ENCODE results near the gene FOXO6.
"Not testable (repeated sequence)": the region's sequence is repeated elsewhere in the genome, so short reads cannot be mapped to it uniquely, and the experiment has no call there.

The FOXO6 gene

DNA sequence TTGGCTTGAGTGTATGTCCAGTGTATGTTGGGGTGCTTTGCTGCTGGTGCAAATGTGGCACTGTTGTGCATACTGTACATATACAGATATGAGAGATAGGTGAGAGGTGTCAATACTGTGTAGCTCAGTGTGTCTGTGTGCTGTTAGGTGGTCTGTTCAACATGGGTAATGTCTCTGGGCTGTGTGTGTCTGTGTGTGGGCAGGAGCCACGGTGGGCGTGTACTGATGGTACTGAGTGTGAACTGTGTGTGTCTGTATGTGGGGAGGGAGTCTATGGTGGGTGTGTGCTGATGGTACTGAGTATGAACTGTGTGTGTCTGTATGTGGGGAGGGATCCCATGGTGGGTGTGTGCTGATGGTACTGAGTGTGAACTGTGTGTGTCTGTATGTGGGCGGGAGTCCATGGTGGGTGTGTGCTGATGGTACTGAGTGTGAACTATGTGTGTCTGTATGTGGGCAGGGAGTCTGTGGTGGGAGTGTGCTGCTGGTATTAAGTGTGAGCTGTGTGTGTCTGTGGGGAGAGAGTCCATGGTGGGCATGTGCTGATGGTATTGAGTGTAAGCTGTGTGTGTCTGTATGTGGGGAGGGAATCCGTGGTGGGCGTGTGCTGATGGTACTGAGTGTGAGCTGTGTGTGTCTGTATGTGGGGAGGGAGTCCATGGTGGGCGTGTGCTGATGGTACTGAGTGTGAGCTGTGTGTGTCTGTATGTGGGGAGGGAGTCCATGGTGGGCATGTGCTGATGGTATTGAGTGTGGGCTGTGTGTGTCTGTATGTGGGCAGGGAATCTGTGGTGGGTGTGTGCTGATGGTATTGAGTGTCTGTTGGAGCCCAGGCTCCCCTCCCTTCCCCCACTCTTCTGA, 32.2 kb upstream of the FOXO6 start:
- no peak for DNase-seq (ENCODE audit: low read depth in 2 of 2)

DNA sequence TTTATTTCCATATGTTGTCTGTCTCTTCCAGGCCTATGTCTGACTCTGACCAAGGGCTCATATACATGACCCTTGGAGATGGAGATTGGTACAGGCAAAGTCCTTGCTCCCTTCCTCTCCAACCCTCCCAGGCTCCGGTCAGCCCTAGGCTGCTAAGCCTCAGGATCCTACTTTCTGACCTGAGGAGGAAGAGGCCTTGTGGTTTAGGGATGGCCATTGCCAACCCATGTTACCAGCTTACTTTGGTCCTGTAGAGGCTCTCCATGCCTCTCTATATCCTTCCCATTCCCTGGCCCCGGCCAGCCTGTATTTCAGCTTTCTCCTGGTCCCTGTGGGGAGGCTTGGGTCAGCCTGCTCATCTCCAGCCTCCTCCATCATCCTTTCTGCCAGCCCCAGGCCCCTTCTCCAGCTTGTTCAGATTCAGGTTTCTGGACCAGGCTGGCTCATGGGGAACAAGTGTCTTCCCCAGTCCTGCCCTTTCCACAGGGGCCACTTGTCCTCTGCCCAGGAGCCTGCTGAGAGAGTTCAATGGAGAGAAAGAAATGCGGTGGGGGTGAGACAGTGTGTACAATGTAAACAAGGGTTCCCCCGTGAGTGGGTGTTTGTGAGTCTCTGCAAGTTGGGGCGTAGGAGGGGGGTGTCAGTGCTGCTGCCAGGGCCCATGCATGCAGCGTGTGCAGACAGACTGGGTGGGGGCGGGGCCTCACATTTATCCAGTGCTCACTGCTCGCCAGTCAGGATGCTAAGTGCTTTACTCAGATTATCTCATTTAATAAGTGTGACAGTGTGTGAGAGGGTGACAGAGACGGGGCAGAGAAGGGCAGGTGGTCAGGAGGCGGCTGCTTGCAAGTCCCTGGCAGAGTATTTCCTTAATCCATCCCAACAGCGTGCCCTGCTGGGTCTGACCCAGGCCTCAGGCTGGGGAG, 31.3 kb upstream of the FOXO6 start:
- no peak for DNase-seq (ENCODE audit: low read depth in 2 of 2)

DNA sequence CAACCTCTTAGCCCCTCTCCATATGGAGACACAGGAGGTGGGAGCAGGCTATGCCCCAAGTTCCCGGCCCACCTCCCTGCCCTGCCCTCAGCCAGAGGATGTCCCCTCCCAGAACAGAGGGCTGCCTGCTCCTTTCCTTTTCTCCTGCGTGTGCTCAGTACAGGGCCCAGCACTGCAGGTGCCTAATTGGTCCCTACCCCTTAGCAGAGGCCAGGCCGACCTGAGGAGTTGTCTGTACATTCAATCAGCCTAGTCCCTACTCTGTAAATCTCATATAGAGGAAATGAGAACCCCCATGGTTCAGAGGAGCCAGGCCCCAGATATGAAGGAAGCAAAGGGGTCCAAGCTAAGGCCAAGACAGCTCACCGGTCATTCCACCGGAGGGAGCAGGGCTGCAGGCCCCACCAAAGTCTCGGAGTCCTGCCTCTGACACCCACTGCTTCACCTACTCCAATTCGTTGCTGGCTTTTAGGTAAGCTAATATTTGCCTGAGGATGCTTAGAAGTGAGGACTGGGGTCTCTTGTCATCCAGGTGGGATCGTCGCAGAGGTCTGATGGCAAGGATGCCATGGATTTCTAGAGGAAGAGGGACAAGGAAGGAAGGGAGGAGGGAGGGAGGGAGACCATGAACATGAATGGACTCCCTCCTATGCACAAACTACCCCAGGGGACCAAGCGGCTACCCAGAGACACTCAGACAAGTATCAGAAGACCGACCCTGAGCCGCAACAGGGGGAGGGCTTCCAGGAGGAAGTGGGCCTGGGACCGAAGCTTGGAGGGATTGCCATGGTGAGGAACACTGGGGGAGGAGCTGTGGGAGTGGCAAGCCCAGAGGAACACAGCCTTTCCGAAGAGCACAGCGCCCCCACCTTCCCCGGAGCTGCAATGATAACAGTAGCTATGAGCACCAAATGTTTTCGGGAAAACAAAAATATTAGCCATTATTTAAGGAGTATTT, 30.4 kb upstream of the FOXO6 start:
- no peak for DNase-seq (ENCODE audit: low read depth in 2 of 2)

DNA sequence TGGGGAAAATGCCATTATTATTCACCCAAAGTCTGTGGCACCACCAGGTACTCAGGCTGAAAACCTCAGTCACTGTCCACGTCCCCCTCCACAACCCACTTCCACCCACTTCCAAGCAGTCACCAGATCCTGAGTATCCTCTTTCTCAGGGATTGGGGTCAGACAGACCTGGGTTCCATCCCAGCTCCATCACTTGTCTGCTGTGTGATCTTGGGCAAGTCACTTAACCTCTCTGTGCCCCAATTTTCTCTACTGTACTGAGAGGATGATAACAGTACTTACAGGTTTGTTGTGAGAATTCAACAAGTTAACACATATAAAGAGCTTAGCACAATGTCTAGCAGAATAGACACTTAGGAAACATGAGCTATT, 29.7 kb upstream of the FOXO6 start:
- no peak for DNase-seq (ENCODE audit: low read depth in 2 of 2)

DNA sequence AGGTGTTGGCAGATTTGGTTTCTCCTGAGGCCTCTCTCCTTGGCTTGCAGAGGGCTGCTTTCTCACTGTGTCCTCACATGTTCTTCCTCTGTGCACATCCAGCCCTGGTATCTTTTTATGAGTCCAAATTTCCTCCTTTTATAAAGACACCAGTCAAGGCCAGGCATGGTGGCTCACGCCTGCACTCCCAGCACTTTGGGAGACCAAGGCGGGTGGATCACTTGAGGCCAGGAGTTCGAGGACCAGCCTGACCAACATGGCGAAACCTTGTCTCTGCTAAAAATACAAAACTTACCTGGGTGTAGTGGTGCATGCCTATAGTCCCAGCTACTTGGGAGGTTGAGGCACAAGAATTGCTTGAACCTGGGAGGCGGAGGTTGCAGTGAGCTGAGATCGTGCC, 29.1 kb upstream of the FOXO6 start:
- DNase-seq (ENCODE audit: low read depth in 2 of 2): not testable (repeated sequence)

DNA sequence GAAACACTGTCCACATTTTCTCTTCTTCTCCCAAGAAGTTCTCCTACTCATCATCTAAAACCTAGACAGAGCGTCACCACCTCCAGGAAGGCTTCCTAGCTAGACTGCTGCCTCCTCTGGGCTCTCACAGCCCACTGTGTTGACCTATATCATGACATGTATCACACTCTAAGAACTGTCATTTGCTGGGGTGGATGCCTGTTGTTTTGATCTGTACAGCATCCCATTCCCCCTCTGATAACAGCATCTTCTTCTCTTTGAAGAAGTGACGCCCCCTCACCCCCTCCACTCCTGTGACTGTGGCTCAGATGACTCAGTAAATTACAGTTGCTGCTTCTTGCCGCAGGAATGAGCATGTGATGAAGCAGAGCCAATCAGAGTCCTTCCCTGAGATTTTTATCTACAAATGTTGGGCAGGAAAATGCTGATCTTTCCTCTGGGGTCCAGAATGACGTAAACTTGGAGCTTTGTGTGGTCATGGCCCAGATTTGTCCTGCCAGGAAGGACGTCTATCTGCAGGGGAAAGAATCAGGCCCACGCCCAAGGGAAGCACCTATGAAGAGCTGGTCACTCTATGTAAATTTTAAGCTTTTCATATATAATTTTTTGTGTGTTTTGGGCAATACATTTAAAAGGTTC, 28.0 kb upstream of the FOXO6 start:
- DNase-seq (ENCODE audit: low read depth in 2 of 2): peak; percentile 10 to 34

DNA sequence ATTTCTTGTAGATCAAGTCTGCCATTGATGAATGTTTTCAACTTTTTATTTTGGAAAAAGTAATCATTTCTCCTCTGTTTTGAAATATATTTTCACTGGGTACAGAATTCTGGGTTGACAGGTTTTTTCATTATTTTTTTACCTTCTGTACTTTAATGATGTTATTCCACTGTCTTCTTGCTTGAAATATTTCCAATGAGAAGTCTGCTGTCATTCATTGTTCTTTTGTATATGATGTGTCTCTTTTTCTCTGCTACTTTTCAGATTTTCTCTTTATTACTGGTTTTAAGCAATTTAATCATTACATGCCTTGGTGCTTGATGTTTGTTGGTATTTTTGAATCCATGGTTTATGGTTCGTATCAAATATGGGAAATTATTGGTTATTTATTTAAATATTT, 22.4 kb upstream of the FOXO6 start:
- no peak for DNase-seq (ENCODE audit: low read depth in 2 of 2)

DNA sequence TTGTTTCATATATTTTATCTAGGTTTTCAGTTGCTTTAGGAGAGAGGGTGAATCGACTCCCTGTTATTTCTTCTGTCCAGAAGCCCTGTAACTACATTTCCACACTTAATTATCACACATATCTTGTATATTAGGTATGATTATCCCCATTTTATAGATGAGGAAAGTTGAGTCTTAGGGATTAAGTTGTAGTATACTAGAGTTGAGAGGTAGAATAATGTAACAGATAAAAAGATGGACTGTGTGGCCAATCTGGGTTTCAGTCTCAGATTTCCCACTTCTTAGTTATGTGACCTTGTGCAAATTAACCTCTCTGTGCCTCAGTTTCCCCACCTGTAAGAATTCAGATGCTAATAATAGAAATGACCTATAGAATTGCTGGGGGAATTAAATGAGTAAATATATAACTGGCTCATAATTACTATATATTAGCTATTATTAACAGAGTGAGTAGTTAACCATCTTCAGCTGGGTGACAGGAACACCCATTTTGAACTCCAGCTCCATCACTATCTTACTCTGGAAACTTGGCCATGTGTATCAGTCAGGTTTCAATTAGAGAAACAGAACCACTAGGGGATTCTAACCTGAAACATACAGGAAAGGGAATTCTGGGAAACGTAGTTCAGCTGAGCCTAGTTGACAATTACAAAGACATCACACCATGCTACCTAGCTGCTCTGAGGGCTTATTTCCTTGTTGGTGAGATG, 20.4 kb upstream of the FOXO6 start:
- DNase-seq (ENCODE audit: low read depth in 2 of 2): no peak

DNA sequence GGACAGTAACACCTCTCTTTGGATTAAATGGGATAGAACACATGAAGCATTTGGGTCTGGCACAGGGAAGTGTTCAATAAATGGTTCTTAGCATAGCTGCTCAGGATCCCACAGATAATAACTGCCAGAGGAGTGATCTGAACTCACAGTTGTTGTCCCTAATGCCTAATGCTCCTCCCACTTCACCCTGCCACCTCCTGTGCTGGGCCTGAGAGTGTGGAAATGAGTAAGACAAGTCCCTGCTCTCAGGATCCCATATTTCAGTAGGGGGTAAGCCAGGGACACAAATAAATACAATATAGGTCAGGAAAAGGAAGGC, 19.9 kb upstream of the FOXO6 start:
- DNase-seq (ENCODE audit: low read depth in 2 of 2): no peak

DNA sequence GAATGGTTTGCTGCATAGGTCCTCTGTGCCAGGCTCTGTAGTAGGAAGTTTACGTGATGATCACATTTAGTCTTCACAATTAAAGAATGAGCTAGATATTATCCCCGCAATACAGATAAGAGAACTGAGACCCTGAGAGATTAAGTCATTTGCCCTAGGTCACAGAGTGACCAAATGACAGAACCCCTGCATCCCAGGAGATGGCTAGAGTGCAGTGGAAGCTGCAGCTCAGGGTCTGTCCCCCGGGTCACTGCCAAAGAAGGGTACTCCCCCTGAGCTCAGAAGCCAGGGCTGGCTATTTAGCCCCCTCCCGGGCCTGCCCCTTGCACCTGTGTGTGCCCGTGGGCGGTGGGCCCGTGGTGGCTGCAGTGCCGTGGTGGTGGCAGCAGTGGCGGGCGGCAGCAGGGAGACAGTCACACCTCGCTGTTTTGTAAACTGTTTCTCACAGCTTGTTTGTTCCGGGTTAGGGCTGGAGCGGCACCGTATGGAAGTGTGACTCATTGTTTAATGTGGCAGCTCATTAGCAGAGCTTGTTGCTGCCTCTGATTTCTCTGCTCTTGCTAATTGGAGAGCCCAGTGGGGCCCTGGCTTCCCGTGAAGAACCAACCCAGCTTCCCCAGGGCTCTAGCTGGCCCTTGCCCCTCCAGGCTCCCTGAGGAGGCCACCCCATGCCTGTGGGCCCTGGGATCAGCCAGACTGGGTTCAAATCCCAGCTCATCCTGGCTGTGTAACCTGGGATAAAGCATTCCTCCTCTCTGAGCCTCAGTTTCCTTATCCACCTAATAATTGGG, 19.3 kb upstream of the FOXO6 start:
- DNase-seq (ENCODE audit: low read depth in 2 of 2): no peak

DNA sequence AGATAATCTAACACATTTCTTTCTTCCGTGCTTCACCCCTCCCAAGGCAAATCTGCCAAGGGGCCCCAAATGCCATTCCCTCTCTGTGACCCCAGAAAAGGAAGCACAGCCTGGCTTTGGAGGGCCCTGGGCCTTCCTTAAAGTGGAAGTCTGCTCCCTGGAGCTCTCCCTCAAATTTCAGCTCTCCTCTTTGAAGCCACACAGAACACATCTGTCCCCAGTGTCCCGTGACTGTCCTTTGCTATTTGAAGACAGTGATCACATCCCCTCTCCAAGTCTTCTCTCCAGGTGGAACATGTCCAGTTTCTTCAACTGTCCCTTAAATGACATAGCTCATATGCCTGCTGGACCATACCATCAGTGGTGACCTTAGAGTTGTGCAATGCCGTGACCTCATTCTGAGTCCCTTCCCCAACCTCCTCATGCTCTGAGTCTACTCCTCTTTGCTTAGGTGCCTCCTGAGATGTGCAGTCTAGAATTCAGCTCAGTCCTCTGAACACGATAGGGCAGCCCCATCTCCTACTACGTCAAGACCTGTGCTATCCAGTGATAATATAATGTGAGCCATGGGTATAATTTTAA, 18.4 kb upstream of the FOXO6 start:
- DNase-seq (ENCODE audit: low read depth in 2 of 2): no peak

DNA sequence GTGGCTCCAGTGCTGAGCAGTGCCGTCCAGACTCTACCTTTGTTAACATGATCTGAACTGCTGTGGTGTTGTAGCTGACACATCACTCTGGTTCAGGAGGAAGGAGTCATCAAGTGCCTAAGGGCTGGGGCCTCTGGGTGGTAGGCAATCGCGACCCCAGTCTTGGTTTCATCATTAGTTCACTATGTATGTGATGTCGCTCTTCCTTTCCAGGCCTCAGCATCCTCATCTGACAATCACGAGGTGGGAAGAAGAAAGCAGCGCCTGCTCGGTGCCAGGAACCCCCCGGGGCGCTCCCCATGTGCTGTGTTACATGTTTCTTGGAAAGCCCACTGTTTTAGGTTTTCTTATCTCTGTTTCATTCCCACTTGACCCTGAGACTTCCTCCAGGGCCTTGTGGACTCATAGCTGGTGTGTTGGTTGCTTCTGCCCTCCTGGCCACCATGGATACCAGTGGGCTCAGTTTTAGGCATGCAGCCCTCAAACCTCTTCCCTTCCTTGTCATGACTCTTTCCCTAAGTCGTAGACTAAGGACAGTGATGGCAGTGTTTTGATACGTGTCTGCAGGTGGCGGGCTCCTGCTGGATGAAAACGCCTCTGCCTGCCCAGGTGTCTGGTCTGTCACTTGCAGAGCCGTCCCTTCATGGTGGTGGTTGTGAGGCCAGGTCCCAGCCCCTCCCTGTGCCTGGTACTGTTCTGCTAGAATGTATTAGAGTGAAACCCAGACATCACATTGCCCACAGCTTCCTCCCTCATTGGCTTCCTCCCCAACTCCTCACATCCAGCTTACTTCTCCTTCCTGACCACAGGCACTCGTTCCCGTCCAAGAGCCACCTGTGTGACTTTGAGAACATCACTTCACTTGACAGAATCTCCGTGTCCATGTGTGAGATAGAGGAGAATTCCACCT, 17.2 kb upstream of the FOXO6 start:
- DNase-seq (ENCODE audit: low read depth in 2 of 2): no peak

DNA sequence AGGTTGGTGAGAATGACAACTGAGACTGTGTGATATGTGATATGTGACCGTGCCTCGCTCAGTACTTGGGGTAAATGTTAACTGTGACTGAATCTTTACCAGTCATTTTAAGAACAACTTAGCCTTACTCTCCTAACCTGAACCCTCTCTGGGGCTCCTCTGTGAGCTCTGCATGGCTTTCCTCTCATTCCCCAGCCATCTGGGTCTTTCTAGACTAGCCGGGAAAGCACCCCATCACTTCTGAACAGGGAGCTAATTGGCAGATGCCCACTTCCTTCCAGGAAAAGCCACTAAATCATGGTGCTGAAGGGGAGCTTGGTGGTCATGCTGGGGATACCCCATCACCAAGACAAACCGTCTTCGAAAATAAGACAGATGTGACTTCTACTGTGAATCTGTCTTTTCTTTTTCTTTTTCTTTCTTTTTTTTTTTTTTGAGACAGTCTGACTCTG, 16.5 kb upstream of the FOXO6 start:
- DNase-seq (ENCODE audit: low read depth in 2 of 2): no peak

DNA sequence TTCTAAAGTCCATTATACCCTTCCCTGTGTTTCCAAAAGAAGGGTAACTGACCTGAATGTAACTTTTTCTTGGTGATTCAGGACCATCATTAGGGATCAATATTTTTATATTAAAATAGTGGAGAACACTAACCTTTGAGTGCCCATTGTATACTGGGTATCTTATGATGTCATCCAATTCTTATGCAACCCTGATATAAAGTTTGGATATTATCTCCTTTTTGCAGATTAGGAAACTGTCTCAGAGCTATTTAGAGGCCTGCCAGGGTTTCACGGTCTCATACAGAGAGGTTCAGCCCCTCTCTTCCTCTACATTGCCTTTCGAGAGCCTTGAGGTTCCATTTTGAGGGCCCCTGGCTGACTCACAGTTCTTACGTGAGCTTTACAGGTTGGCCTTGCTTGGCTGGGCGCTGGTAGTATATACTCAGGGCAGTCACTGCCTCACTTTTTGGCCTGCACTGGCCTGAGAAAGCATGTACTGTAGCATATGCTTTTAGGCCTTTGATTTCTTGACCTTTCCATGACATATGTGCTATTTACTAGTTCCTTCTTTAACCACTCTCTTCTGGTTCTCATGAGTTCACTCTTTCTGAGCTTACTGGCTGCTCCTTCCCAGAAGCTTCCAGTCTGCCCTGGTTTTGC, 15.7 kb upstream of the FOXO6 start:
- no peak for DNase-seq (ENCODE audit: low read depth in 2 of 2)

DNA sequence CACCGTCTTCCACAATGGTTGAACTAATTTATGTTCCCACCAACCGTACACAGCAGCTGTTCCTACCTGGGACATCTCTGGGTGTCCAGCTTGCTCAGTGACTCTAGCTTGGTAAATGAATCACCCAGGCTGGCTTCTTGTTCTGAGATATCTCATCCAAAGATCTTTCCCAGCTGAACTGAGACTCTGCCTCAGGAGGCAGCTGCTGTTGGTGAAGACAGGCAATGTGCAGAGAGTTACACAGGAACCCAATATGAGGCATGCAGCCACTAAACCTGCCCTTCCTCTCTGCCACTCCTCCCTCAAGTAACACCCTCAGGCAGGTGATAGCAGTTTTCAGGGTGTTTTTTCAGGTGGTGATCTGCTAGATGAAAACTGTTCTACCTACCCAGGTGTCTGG, 14.0 kb upstream of the FOXO6 start:
- DNase-seq (ENCODE audit: low read depth in 2 of 2): no peak

DNA sequence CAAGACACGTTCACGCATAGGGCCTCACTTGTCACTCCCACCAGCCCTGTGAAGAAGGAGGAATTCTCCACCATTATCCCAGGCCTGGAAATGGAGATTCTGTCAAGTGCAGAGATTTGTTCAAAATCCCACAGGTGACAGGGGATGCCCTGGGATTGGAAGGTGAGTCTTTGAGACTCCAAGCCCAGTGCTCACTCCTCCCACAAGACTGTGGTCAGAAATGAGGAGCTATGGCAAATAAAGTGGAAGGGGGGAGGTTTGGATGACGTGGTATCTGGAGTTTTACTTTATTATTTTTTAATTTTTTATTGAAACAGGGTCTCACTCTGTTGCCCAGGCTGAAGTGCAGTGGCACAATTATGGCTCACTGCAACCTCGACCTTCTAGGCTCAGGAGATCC, 12.8 kb upstream of the FOXO6 start:
- DNase-seq (ENCODE audit: low read depth in 2 of 2): no peak

DNA sequence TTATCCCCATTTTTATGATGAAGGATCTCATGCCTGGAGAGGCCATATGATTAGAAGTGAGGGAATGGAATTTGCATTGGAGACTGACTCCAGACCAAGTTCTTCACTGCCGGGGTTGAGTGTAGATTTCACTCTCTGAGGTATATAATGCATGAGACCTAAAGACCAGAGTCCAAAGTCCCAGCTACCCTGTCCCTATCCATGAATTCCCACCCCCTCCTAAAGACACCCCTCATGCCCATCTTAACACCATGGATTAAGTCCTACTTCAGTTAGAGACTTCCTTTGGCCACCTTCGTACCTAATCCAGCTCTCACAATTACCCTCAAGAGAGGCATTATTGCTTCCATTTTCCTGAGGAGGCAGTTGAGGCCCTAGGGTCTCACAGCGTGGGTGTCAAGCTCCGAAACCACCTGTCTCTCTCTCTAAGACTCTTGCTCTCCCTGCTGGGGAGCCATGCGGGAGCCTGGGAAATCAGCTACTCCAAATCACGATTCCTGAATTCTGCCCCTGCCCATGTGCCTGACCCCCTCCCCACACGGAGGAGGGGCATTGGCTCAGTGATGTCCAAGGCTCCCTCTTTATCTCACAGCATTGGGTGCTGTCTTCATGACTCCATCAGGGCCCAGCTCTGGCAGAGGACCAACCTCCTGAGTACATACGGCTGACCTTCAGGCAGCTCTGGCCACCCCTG, 11.7 kb upstream of the FOXO6 start:
- no peak for DNase-seq (ENCODE audit: low read depth in 2 of 2)

DNA sequence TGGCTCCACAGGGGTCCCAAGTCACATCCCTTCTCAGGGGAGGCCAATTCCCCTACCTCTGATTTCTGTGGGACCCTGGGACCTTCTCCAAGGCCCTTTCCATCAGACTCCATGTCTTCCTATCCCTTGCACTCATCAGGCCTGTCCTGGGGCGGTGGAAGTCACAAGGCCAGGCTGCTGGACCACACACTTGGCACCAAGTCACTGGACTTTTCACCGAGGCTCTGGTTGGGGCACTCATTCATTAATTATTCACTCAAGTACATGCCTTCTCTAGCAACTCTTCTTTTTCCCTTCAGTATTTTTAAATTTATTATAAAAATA, 11.2 kb upstream of the FOXO6 start:
- no peak for DNase-seq (ENCODE audit: low read depth in 2 of 2)
